HG02759 (cell line): ENCODE measurements around the gene TFR2.

Experiments used
- ATAC-seq: cut with Tn5 transposase; IDR thresholded peaks from one replicate; pipeline ENCODE4 v1.9.1; 2021; ENCODE audit warnings: mild to moderate bottlenecking, moderate library complexity; ENCODE audit not compliant: unreplicated experiment

TFR2 gene

GRCh38 chr7:100588438-100588837 lies 52.9 kb downstream of the TFR2 start:
- no peak for ATAC-seq

GRCh38 chr7:100586266-100587025 lies 54.9 kb downstream of the TFR2 start, which contains the start of gene FBXO24:
TSS of gene FBXO24 (plus strand) at chr7:100586328. CDS start at chr7:100586626, 298 bp downstream.
- ATAC-seq: peak; percentile 86

- peak; percentile 25 for ATAC-seq
These were observed 55.7 kb downstream of the TFR2 start, which contains the start of gene LRCH4 for GRCh38 chr7:100585511-100586265. TSS of gene LRCH4 (minus strand) at chr7:100586129. CDS start at chr7:100586100, 29 bp downstream.

- ATAC-seq: no peak
These were observed 56.5 kb downstream of the TFR2 start for GRCh38 chr7:100584683-100585510.

- ATAC-seq: no peak
These were observed 57.2 kb downstream of the TFR2 start for GRCh38 chr7:100584054-100584682.

GRCh38 chr7:100583132-100584053 lies 58.0 kb downstream of the TFR2 start:
- ATAC-seq: no peak

GRCh38 chr7:100582650-100583049 lies 58.7 kb downstream of the TFR2 start:
- no peak for ATAC-seq

GRCh38 chr7:100582041-100582579 lies 59.2 kb downstream of the TFR2 start:
- no peak for ATAC-seq

- no peak for ATAC-seq
These were observed 60.7 kb downstream of the TFR2 start for GRCh38 chr7:100580466-100581283.

- no peak for ATAC-seq
These were observed 62.8 kb downstream of the TFR2 start for GRCh38 chr7:100578246-100579183.

- no peak for ATAC-seq
These were observed 63.8 kb downstream of the TFR2 start for GRCh38 chr7:100577507-100577906.

GRCh38 chr7:100577103-100577502 lies 64.2 kb downstream of the TFR2 start:
- ATAC-seq: no peak

- no peak for ATAC-seq
These were observed 64.9 kb downstream of the TFR2 start for GRCh38 chr7:100576384-100576993.

- ATAC-seq: no peak
These were observed 65.5 kb downstream of the TFR2 start for GRCh38 chr7:100575746-100576383.

- no peak for ATAC-seq
These were observed 66.1 kb downstream of the TFR2 start for GRCh38 chr7:100575206-100575631.
